DMS53 treated with DMSO at 0.1 percent for 48 hours (cell line): ENCODE measurements around the gene MARCOL.
"Not testable (repeated sequence)": the region's sequence is repeated elsewhere in the genome, so short reads cannot be mapped to it uniquely, and the experiment has no call there.

Experiments used
- DNase-seq: peaks from one replicate; lab custom pipeline; 2025; ENCODE audit not compliant: unreplicated experiment; lab: John Stamatoyannopoulos, UW

MARCOL gene

GRCh38 chr5:148261221-148261620, 22.9 kb downstream of the MARCOL start:
- no peak for DNase-seq

GRCh38 chr5:148267962-148268361, 29.6 kb downstream of the MARCOL start:
- no peak for DNase-seq

- DNase-seq, result peak; percentile 42
These were observed 30.2 kb downstream of the MARCOL start, which contains the start of gene SPINK13 for GRCh38 chr5:148268566-148268965. TSS of gene SPINK13 (plus strand) at chr5:148268794. CDS start at chr5:148270073, 1,279 bp downstream.

GRCh38 chr5:148275129-148275528, 36.8 kb downstream of the MARCOL start:
- DNase-seq, result not testable (repeated sequence)

- DNase-seq, result peak; percentile 4
These were observed 42.6 kb downstream of the MARCOL start for GRCh38 chr5:148280893-148281292.

GRCh38 chr5:148281336-148281735, 43.0 kb downstream of the MARCOL start:
- not testable (repeated sequence) for DNase-seq

GRCh38 chr5:148290271-148291195, 52.2 kb downstream of the MARCOL start:
- DNase-seq, result peak; percentile 34
